Naive thymus-derived CD8-positive, alpha-beta T cell (primary cell): ENCODE data around the gene SLC35F6. TPM values are rescaled to one million over a fixed set of nuclear protein-coding genes. Genes with fewer than 3 reads are reported as not detected.
"Not testable (repeated sequence)": the region's sequence is repeated elsewhere in the genome, so short reads cannot be mapped to it uniquely, and the experiment has no call there.

Experiments used
- ATAC-seq, 2 donors: fragments of 150-1000 bp; cut with Tn5 transposase in 1 of 2; sonication (Bioruptor Pico), chemical (Tn5 transposase) in 1 of 2; 1 replicate in 1 of 2; 2 replicates in 1 of 2; pipeline ENCODE4 v1.10.0; 2021; ENCODE audit warnings: mild to moderate bottlenecking in 2 of 2, moderate library complexity in 2 of 2
- POLR2A ChIA-PET: fragments of 350-600 bp; sonication (Branson Sonifier 250); formaldehyde crosslinking; loops from one replicate; lab custom pipeline; 2021; ENCODE audit warnings: antibody characterized with exemption; lab: Charles Lee
- DNase-seq, 10 donors: peaks; one replicate each; pipeline versions ENCODE4 v3.0.0 to v3.0.0-alpha.2; 2020 to 2022
- H3K27ac Mint-ChIP-seq, 10 donors: one replicate each; pipeline ENCODE4 v1.8.0; 2020 to 2022; ENCODE audit warnings: mild to moderate bottlenecking in 10 of 10, mixed read lengths in 10 of 10, moderate library complexity in 4 of 10, inconsistent platforms in 1 of 10
- H3K27me3 Mint-ChIP-seq, 5 donors: one replicate each; pipeline ENCODE4 v1.8.0; 2021 to 2022; ENCODE audit warnings: mixed read lengths in 5 of 5
- H3K36me3 Mint-ChIP-seq, 3 donors: one replicate each; pipeline ENCODE4 v1.8.0; 2020 to 2022; ENCODE audit warnings: mixed read lengths in 3 of 3, mild to moderate bottlenecking in 2 of 3, inconsistent platforms in 1 of 3
- H3K4me1 Mint-ChIP-seq, 4 donors: one replicate each; pipeline ENCODE4 v1.8.0; 2021 to 2022; ENCODE audit warnings: mixed read lengths in 4 of 4
- H3K4me3 Mint-ChIP-seq, 10 donors: one replicate each; pipeline ENCODE4 v1.8.0; 2020 to 2022; ENCODE audit warnings: mild to moderate bottlenecking in 10 of 10, mixed read lengths in 10 of 10, moderate library complexity in 6 of 10, inconsistent platforms in 1 of 10
- H3K9me3 Mint-ChIP-seq, 9 donors: one replicate each; pipeline ENCODE4 v1.8.0; 2020 to 2022; ENCODE audit warnings: mixed read lengths in 9 of 9, mild to moderate bottlenecking in 3 of 9, inconsistent platforms in 1 of 9, moderate library complexity in 1 of 9
- polyA plus RNA-seq, 3 donors: library from polyadenylated mRNA; unstranded; fragments of 300-500 nt; fragmentation: Illumina TruSeq; gene quantifications; one replicate each; pipeline ENCODE4 v1.2.3, GENCODE V29; 2021
- total RNA-seq, 8 experiments: library from RNA in 2 of 8; stranded (reverse) in 2 of 8; gene quantifications; one replicate each; pipeline ENCODE4 v1.2.3 and lab custom pipeline; 2021 to 2026

SLC35F6 gene
- total and polyA plus RNA-seq, 5 experiments from 2014 or later = 3.7 to 18.0 (median 6.4) TPM

DNA sequence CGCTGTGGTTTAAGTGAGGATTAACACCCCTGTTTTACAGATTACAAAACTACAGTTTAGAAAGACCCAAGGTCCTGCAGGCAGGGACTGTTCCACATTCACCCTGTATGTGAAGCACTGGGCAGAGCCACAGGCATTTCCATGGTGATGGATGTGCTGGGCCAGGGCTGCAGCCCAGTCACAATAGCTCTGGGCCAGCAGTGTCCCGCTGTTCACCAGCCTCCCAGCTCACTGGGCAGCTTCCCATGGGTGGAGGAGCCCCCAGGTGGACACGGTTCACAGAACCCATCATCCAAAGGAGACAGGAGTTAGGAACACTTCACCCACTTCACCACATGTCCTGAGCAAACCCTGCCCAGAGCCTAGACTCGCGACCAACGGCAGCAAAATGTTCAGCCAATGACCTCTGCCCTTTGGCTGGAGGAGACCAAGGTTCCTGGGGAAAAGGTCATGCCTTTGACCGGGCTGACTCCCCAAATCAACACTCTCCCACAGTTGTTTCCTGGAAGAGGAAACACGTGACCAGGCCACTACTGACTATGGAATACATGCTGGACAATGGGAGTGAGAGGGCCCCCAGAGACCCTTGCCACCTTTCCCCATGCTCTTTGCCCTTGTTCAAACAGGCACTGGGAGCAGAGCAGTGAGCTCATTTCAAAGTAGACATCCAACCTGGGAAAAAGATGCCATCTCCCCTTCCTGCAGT, 28.0 kb upstream of the SLC35F6 start:
- H3K4me3 Mint-ChIP-seq = no peak overlapping the region
- H3K4me1 Mint-ChIP-seq = peaks cover 3 to 8% (median 7%) of the 10 kb centered on the region in 4 donors
- H3K9me3 Mint-ChIP-seq = no peaks in the 10 kb centered on the region
- peaks cover 2 to 18% (median 5%) of the 10 kb centered on the region in 5 donors for H3K27me3 Mint-ChIP-seq
- POLR2A ChIA-PET = interaction anchor here (0.7 kb wide), 1 partner anchor 26 kb away, joined by 3 read pairs; no protein-coding TSS in a partner anchor
- H3K36me3 Mint-ChIP-seq = no peaks in the 10 kb centered on the region
- DNase-seq = no peak
- no peak for ATAC-seq
- no peak overlapping the region for H3K27ac Mint-ChIP-seq

DNA sequence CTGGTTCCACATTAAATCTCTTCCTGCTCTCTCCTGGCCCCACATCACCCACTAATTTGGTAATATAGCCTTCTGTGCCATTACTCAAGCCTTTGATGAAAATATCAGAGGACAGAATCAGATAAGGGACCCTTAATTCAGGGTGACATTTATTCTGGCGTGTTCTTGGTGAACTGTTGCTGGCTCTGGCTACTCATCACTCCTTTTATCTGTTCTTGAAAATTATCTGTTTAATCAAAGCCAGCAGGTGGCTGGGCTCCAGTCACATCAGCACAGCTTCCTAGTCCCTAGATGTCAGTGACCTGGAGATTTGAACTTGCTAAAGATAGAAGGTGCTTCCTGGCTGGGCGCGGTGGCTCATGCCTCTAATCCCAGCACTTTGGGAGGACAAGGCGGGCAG, 26.9 kb upstream of the SLC35F6 start:
- H3K4me1 Mint-ChIP-seq = peaks cover 8 to 13% (median 12%) of the 10 kb centered on the region in 4 donors
- DNase-seq (no peak), ATAC-seq (no peak)
- H3K4me3 Mint-ChIP-seq = no peak overlapping the region
- H3K27me3 Mint-ChIP-seq = peaks cover 0 to 16% (median 4%) of the 10 kb centered on the region in 5 donors
- POLR2A ChIA-PET = no interaction called here
- H3K27ac Mint-ChIP-seq = no peak overlapping the region
- H3K36me3 Mint-ChIP-seq = no peaks in the 10 kb centered on the region
- H3K9me3 Mint-ChIP-seq = no peaks in the 10 kb centered on the region

DNA sequence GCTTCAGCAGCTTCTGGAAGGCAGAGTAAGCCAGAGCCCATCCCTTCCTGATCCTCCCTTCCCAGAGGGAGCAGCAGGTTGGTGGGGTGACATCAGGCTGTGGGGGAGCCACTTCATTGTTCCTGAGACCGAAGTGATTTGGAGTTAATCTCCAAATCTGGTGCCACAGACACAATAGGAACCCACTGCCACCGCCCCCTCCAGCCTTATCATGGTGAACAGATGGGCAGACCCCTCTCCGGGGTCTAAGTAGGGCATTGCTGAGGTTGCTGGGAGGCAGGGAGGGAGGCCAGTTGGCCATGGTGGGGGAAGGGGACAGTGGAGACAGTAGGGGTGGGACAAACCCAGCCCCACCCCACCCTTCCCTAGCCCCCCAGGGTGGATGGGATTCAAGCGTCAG, 25.6 kb upstream of the SLC35F6 start:
- peaks cover 8 to 13% (median 12%) of the 10 kb centered on the region in 4 donors for H3K4me1 Mint-ChIP-seq
- H3K27ac Mint-ChIP-seq = no peak overlapping the region
- no peak overlapping the region for H3K4me3 Mint-ChIP-seq
- ATAC-seq (no peak), DNase-seq (no peak)
- H3K27me3 Mint-ChIP-seq = peaks cover 0 to 11% (median 2%) of the 10 kb centered on the region in 5 donors
- POLR2A ChIA-PET = no interaction called here
- no peaks in the 10 kb centered on the region for H3K36me3 Mint-ChIP-seq
- no peaks in the 10 kb centered on the region for H3K9me3 Mint-ChIP-seq

DNA sequence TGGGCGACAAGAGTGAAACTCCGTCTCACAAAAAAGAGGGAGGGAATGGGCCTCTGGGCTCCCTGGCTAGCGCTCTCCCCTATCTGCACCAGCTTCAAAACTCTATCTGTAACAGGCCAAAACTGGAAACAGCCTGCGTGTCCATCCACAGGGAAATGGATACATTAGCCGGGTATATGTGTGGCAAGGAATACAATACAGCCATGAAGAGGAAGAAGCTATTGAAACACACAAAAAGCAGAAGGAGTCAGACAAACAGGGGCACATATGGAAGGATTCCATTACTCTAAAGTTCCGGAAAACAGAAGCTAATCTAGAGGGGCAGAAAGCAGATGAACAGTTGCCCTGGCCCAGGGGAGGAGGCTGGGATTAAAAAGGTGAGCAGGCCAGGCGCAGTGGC, 24.6 kb upstream of the SLC35F6 start:
- H3K9me3 Mint-ChIP-seq = no peaks in the 10 kb centered on the region

DNA sequence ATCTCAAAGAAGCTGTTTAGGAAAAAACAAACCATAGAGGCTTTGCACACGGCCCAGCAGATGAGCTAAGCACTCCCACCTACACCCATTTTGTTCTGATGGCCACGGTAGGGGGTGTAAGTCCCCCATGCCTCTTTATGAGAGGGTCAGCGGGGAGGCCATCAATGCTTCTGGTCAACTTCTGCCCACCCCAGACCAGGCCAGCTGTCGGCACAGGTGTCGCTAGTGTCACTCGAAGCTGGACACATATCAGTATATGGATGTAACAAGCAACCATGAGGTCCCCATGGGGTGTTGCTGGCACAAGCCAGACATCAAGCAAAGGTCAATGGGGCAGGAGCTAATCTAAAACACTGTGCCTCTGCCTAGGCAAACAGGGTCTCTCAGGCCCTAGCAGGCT, 23.7 kb upstream of the SLC35F6 start:
- no peak overlapping the region for H3K4me3 Mint-ChIP-seq
- H3K27me3 Mint-ChIP-seq = peaks cover 0 to 9% (median 0%) of the 10 kb centered on the region in 5 donors
- no peaks in the 10 kb centered on the region for H3K9me3 Mint-ChIP-seq
- DNase-seq = no peak
- no peak for ATAC-seq
- no peak overlapping the region for H3K27ac Mint-ChIP-seq
- peaks cover 8 to 13% (median 12%) of the 10 kb centered on the region in 4 donors for H3K4me1 Mint-ChIP-seq
- POLR2A ChIA-PET = no interaction called here
- no peaks in the 10 kb centered on the region for H3K36me3 Mint-ChIP-seq

More for the DNA sequence above, 24.6 kb upstream of the SLC35F6 start:
- Mint-ChIP-seq H3K27me3 (peaks cover 0 to 9% (median 0%) of the 10 kb centered on the region in 5 donors), H3K4me1 (peaks cover 8 to 13% (median 12%) of the 10 kb centered on the region in 4 donors), H3K36me3 (no peaks in the 10 kb centered on the region), H3K27ac (no peak overlapping the region), H3K4me3 (no peak overlapping the region)
- POLR2A ChIA-PET = no interaction called here
- ATAC-seq (no peak), DNase-seq (no peak)

DNA sequence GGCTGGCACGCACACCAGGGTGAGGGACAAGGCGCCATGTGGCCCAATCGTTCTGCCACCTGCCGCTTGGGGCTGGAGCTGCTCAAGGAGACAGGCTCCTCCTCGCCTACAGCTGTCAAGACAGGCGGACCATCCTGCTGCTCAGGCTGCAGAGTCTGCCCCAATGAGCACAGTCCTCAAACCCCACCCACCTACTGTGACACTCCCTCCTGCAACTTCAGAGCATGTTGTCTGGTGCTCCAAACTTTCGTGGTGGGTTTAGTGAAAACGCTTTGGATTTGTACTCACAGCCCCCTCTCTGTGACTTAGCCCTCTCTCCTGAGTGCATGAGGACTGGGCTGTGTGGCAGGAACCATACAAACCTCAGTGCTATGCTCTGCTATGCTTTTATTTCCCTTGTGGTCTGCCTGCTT, 23.2 kb upstream of the SLC35F6 start:
- POLR2A ChIA-PET = no interaction called here
- Mint-ChIP-seq H3K27ac (peak overlapping the region in 4 of 10 donors; percentile 66 to 81 (median 73)), H3K27me3 (peaks cover 0 to 9% (median 0%) of the 10 kb centered on the region in 5 donors), H3K9me3 (no peaks in the 10 kb centered on the region), H3K4me3 (peak overlapping the region in 3 of 10 donors; percentile 34 to 53 (median 47)), H3K36me3 (no peaks in the 10 kb centered on the region), H3K4me1 (peaks cover 8 to 13% (median 12%) of the 10 kb centered on the region in 4 donors)
- ATAC-seq (peak; percentile 90 to 91), DNase-seq (peak in 6 of 10 donors; percentile 3 to 35 (median 29))

DNA sequence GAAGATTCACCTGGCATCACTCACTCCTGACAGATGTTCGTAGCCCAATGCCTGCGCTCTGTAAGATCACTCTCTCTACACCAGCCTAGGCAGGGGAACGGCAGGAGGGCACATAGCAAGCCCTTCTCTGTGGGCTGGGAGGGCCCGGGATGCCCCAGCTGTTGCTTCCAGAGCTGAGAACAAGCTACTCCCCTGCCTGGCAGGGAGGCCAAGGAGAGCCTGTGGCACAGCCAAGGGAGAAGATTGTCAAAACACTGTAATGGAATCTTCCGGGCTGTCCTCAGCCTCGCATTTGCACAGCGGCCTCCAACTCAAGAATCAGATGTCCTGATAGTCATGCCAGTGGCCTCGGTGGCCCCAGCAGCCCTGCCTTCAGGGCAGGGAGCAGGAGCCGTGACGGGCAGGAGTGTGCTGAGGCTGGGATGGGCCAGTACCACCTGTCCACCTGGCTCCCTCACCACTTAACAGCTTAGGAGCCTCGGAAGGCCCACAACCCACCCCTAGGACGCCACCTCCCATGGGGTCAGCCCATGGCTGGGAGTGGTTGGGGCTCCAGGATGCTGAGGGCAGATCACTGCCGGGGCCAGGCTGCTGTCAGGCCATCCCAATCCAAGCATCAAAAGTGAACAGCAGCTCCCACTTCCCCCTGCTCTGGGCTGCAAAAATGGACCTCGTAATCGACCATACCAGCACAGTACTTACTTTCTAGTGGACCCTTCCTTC, 21.9 kb upstream of the SLC35F6 start:
- H3K27ac Mint-ChIP-seq = peak overlapping the region in 1 of 10 donors; percentile 66

DNA sequence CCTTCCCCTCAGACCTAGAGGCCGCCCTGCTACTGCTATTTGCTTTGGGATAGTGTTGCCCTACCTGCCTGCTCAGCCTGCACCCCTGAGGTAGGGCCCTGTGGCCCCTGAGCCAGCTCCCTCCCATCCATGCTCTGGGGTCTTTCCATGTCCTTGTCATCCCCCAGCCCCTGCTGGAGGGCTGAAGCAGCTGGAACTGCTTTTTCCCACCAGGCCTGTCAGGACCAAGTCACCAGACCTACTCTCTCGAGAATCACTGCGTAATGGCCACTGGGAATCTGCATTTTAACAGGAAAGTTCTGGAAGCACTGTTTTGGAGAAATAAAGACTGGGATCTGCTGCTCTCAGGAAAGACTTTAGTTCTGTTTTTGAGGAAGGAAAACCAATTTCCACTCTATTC, 20.2 kb upstream of the SLC35F6 start:
- Mint-ChIP-seq H3K4me1 (peaks cover 8 to 13% (median 12%) of the 10 kb centered on the region in 4 donors), H3K4me3 (no peak overlapping the region), H3K9me3 (no peaks in the 10 kb centered on the region), H3K27ac (no peak overlapping the region), H3K27me3 (peaks cover 0 to 3% (median 0%) of the 10 kb centered on the region in 5 donors), H3K36me3 (no peaks in the 10 kb centered on the region)
- DNase-seq = no peak
- POLR2A ChIA-PET = interaction anchor here (0.6 kb wide), 1 partner anchor 9 kb away, joined by 5 read pairs; no protein-coding TSS in a partner anchor
- no peak for ATAC-seq

More for the DNA sequence above, 21.9 kb upstream of the SLC35F6 start:
- Mint-ChIP-seq H3K4me1 (peaks cover 8 to 13% (median 12%) of the 10 kb centered on the region in 4 donors), H3K4me3 (no peak overlapping the region), H3K9me3 (no peaks in the 10 kb centered on the region), H3K27me3 (peaks cover 0 to 8% (median 0%) of the 10 kb centered on the region in 5 donors), H3K36me3 (no peaks in the 10 kb centered on the region)
- DNase-seq (no peak), ATAC-seq (no peak)
- POLR2A ChIA-PET = no interaction called here

DNA sequence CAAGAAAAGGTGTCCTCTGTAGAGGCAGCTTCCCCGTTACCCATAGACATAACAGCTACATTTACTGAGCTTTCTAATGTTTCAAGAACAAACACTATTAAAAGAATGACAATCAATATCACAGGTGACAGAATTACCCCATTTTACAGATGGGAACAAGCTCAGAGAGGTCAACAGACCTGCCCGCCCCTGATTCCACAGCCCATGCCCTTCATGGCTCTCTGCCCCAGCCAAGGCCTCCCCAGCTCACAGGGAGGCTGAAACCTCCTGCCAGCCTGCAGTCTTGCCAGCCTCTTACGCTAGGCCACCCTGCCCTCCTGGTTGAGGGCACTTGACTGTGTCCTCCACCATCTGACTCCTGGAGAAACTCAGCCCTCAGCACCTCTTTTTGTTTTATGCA, 19.1 kb upstream of the SLC35F6 start:
- no peaks in the 10 kb centered on the region for H3K36me3 Mint-ChIP-seq

DNA sequence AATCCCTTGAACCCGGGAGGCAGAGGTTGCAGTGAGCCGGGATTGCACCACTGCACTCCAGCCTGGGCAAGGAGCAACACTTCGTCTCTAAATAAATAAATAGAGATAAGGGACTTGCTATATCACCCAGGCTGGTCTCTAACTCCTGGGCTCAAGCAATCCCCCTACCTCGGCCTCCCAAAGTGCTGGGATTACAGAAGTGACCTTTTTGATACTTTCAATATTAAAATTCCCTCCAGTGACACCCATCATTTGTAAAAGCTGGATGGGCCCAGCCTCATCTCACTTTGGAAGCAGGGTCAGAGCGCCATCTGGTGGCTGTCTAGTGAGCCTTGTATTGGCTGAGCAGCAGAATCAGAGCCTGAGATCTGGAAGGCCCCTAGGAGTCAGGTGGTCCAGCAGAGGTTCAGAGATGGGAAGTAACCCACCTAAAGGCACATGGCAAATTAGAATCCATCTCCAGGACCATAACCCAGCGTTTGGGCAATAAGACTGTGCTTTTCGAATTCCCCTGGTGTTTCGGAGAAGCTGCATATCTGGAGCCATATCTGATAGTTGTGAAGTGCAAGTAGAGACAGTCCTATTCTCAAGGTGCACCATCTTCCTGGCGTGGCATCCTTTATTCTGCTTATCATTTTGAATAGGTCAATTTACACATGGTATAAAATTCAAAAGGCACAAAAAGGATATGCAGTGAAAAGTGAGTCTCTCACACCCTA, 18.3 kb upstream of the SLC35F6 start:
- POLR2A ChIA-PET = no interaction called here
- H3K27me3 Mint-ChIP-seq = peaks cover 0 to under 1% (median 0%) of the 10 kb centered on the region in 5 donors
- H3K27ac Mint-ChIP-seq = no peak overlapping the region

More for the DNA sequence above, 19.1 kb upstream of the SLC35F6 start:
- H3K27ac Mint-ChIP-seq = peak overlapping the region in 1 of 10 donors; percentile 2
- POLR2A ChIA-PET = no interaction called here
- peaks cover 0 to 2% (median 0%) of the 10 kb centered on the region in 5 donors for H3K27me3 Mint-ChIP-seq
- DNase-seq (no peak), ATAC-seq (no peak)
- no peak overlapping the region for H3K4me3 Mint-ChIP-seq
- H3K4me1 Mint-ChIP-seq = peaks cover 8 to 13% (median 12%) of the 10 kb centered on the region in 4 donors
- H3K9me3 Mint-ChIP-seq = no peaks in the 10 kb centered on the region

DNA sequence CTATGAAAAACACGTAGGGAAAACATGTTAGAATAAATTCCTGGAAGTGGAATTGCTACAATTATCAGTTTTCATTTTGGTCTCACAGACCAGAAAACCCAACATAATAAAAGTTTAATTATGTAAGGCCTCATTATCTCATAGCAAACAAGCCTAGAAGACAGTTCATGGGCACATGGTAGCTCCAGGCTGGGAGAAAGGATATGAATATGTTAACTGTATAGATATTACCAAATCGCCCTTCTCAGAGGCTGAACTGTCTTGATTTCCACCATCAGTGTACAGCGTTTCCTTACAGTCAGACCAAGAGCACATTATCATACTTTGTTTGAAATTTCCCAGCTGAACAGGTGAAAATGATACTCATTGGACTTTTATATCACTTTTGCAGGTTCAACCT, 17.1 kb upstream of the SLC35F6 start:
- no peak overlapping the region for H3K4me3 Mint-ChIP-seq
- no peak overlapping the region for H3K27ac Mint-ChIP-seq
- H3K4me1 Mint-ChIP-seq = no peaks in the 10 kb centered on the region
- H3K27me3 Mint-ChIP-seq = no peaks in the 10 kb centered on the region
- H3K36me3 Mint-ChIP-seq = no peaks in the 10 kb centered on the region
- no peak for ATAC-seq
- no peak for DNase-seq
- no peaks in the 10 kb centered on the region for H3K9me3 Mint-ChIP-seq
- POLR2A ChIA-PET = no interaction called here

More for the DNA sequence above, 18.3 kb upstream of the SLC35F6 start:
- Mint-ChIP-seq H3K4me3 (no peak overlapping the region), H3K9me3 (no peaks in the 10 kb centered on the region), H3K4me1 (peaks cover 6 to 9% (median 7%) of the 10 kb centered on the region in 4 donors), H3K36me3 (no peaks in the 10 kb centered on the region)
- DNase-seq (peak; percentile 62 to 89 (median 74)), ATAC-seq (peak; percentile 75 to 86)

DNA sequence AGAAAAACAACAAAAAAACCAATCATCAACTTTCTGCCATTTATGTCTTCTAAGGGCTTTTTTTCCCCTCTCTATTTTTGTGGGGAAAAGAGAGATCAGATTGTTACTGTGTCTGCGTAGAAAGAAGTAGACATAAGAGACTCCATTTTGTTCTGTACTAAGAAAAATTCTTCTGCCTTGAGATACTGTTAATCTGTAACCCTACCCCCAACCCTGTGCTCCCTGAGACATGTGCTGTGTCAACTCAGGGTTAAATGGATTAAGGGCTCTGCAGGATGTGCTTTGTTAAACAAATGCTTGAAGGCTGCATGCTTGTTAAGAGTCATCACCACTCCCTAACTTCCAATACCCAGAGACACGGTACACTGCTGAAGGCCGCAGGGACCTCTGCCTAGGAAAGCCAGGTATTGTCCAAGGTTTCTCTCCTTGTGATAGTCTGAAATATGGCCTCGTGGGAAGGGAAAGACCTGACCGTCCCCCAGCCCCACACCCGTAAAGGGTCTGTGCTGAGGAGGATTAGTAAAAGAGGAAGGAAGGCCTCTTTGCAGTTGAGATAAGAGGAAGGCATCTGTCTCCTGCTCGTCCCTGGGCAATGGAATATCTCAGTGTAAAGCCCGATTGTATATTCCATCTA, 14.2 kb upstream of the SLC35F6 start:
- H3K36me3 Mint-ChIP-seq, ATAC-seq, H3K4me1 Mint-ChIP-seq, DNase-seq, H3K27me3 Mint-ChIP-seq, H3K9me3 Mint-ChIP-seq, POLR2A ChIA-PET, H3K4me3 Mint-ChIP-seq: not testable (repeated sequence)
- peak overlapping the region in 1 of 10 donors; percentile 22 for H3K27ac Mint-ChIP-seq
